GM23338 (cell line): ENCODE results near the gene CYFIP1. TPM values are rescaled to one million over a fixed set of nuclear protein-coding genes. Genes with fewer than 3 reads are reported as not detected.

ENCODE experiments used
- ATAC-seq: fragments of 200-7000 bp; cut with Tn5 transposase; 3 replicates; pipeline ENCODE4 v1.9.1; 2020
- DNase-seq: peaks from one replicate; pipeline ENCODE4 v3.0.0-alpha.2; 2015; ENCODE audit warnings: low spot score
- H2AFZ ChIP-seq: fragments of 200-600 bp; sonication (generic); 2 replicates; pipeline ENCODE4 v1.8.0; 2016; ENCODE audit warnings: antibody characterized with exemption, mild to moderate bottlenecking, moderate library complexity
- H3F3A ChIP-seq: fragments of 200-600 bp; sonication (generic); replicated peaks from 2 replicates; pipeline ENCODE4 v1.8.0; 2017; ENCODE audit warnings: antibody characterized with exemption, mixed run types, low read depth
- H3K27ac ChIP-seq: fragments of 200-600 bp; sonication (generic); 2 replicates; pipeline ENCODE4 v1.6.1; 2016; ENCODE audit warnings: low read depth
- H3K27me3 ChIP-seq: fragments of 200-600 bp; sonication (generic); 2 replicates; pipeline ENCODE4 v1.8.0; 2016; ENCODE audit warnings: mild to moderate bottlenecking, mixed run types, moderate library complexity; ENCODE audit not compliant: insufficient read depth
- H3K36me3 ChIP-seq: fragments of 200-600 bp; sonication (generic); 2 replicates; pipeline ENCODE4 v1.8.0; 2016; ENCODE audit warnings: mild to moderate bottlenecking; ENCODE audit not compliant: insufficient read depth
- H3K4me1 ChIP-seq: fragments of 200-600 bp; sonication (generic); 2 replicates; pipeline ENCODE4 v1.8.0; 2016; ENCODE audit warnings: mild to moderate bottlenecking, moderate library complexity; ENCODE audit not compliant: insufficient read depth
- H3K4me2 ChIP-seq: fragments of 200-600 bp; sonication (generic); 2 replicates; pipeline ENCODE4 v1.7.1; 2017; ENCODE audit warnings: mixed run types
- H3K4me3 ChIP-seq: fragments of 200-600 bp; sonication (generic); 2 replicates; pipeline ENCODE4 v1.6.1; 2016; ENCODE audit warnings: mixed run types
- H3K79me2 ChIP-seq: fragments of 200-600 bp; sonication (generic); replicated peaks from 2 replicates; pipeline ENCODE4 v1.8.0; 2017; ENCODE audit warnings: mild to moderate bottlenecking; ENCODE audit not compliant: insufficient read depth
- H3K9me2 ChIP-seq: fragments of 200-600 bp; sonication (generic); 2 replicates; pipeline ENCODE4 v1.8.0; 2017; ENCODE audit not compliant: insufficient read depth
- H4K20me1 ChIP-seq: fragments of 200-600 bp; sonication (generic); replicated peaks from 2 replicates; pipeline ENCODE4 v1.8.0; 2017; ENCODE audit warnings: mild to moderate bottlenecking; ENCODE audit not compliant: insufficient read depth
- H3K27ac Mint-ChIP-seq: 2 replicates; pipeline ENCODE4 v1.8.0; 2020; ENCODE audit warnings: inconsistent platforms, mild to moderate bottlenecking, moderate library complexity, mixed read lengths
- H3K27me3 Mint-ChIP-seq: 3 replicates; pipeline ENCODE4 v1.8.0; 2022; ENCODE audit warnings: low read depth, mild to moderate bottlenecking, moderate library complexity, mixed read lengths, inconsistent platforms; ENCODE audit not compliant: insufficient read depth, poor library complexity
- H3K36me3 Mint-ChIP-seq: 3 replicates; pipeline ENCODE4 v1.8.0; 2021; ENCODE audit warnings: low read depth, mild to moderate bottlenecking, inconsistent platforms, moderate library complexity, mixed read lengths
- H3K4me1 Mint-ChIP-seq: 3 replicates; pipeline ENCODE4 v1.8.0; 2020; ENCODE audit warnings: mild to moderate bottlenecking, inconsistent platforms, mixed read lengths
- H3K4me3 Mint-ChIP-seq: 3 replicates; pipeline ENCODE4 v1.8.0; 2021; ENCODE audit warnings: moderate library complexity, mild to moderate bottlenecking, inconsistent platforms, mixed read lengths
- H3K9me3 Mint-ChIP-seq: 3 replicates; pipeline ENCODE4 v1.8.0; 2020; ENCODE audit warnings: moderate library complexity, mild to moderate bottlenecking, inconsistent platforms, mixed read lengths
- CREB1 ChIP-seq: fragments of 250-450 bp; sonication (Bioruptor Pico); IDR thresholded peaks from 2 replicates; pipeline ENCODE4 v1.5.0; 2020; ENCODE audit warnings: low read depth, mild to moderate bottlenecking, moderate library complexity
- CTCF ChIP-seq, 2 experiments: fragments of 200-600 bp in 1 of 2; sonication (generic) in 1 of 2; conservative IDR thresholded peaks; 2 replicates each; pipeline versions ENCODE4 v1.5.1 to v1.6.1; 2016 to 2017; ENCODE audit warnings: antibody characterized with exemption in 2 of 2, low read depth in 2 of 2, mild to moderate bottlenecking in 2 of 2, moderate library complexity in 1 of 2
- EZH2 ChIP-seq: fragments of 200-600 bp; sonication (generic); IDR thresholded peaks from one replicate; pipeline ENCODE4 v1.8.0; 2017; ENCODE audit warnings: antibody characterized with exemption, mild to moderate bottlenecking, low read depth; ENCODE audit not compliant: unreplicated experiment
- EZH2phosphoT487 ChIP-seq: fragments of 200-600 bp; sonication (generic); IDR thresholded peaks from one replicate; pipeline ENCODE4 v1.8.1; 2018; ENCODE audit warnings: antibody characterized with exemption; ENCODE audit not compliant: unreplicated experiment
- JUNB ChIP-seq: IDR thresholded peaks from one replicate; pipeline ENCODE4 v1.6.1; 2016; ENCODE audit warnings: antibody characterized with exemption; ENCODE audit not compliant: unreplicated experiment
- NANOG ChIP-seq: IDR thresholded peaks from 2 replicates; pipeline ENCODE4 v1.6.1; 2016; ENCODE audit warnings: antibody characterized with exemption, borderline replicate concordance
- POLR2AphosphoS5 ChIP-seq: IDR thresholded peaks from 2 replicates; pipeline ENCODE4 v1.6.1; 2016; ENCODE audit warnings: antibody characterized with exemption, low read depth
- STAT1 ChIP-seq: IDR thresholded peaks from one replicate; pipeline ENCODE4 v1.6.1; 2016; ENCODE audit warnings: antibody characterized with exemption; ENCODE audit not compliant: unreplicated experiment
- ZNF114 ChIP-seq: fragments of 250-450 bp; sonication (Bioruptor Pico); IDR thresholded peaks from 2 replicates; pipeline ENCODE4 v1.5.0; 2020; ENCODE audit warnings: mild to moderate bottlenecking, moderate library complexity
- polyA plus RNA-seq: library from polyadenylated mRNA; unstranded; fragments of >200 nt; fragmentation: Nextera tagmentation; extraction: Ambion mirVana; gene quantifications from 2 replicates; pipeline ENCODE4 v1.2.1, GENCODE V29; 2016
- total RNA-seq: library from RNA; depleted of rRNA; stranded (reverse); fragments of >200 nt; shearing (Covaris generic); gene quantifications from 2 replicates; pipeline ENCODE4 v1.2.3, GENCODE V29; 2014
- TF ChIP-seq, protein P1 (sequence below): IDR thresholded peaks from one replicate; pipeline ENCODE4 v1.6.1; 2018; ENCODE audit warnings: antibody characterized with exemption; ENCODE audit not compliant: unreplicated experiment

The CYFIP1 gene
- total and polyA plus RNA-seq, 2 experiments from 2014 or later = 20.0 to 73.9 TPM

DNA sequence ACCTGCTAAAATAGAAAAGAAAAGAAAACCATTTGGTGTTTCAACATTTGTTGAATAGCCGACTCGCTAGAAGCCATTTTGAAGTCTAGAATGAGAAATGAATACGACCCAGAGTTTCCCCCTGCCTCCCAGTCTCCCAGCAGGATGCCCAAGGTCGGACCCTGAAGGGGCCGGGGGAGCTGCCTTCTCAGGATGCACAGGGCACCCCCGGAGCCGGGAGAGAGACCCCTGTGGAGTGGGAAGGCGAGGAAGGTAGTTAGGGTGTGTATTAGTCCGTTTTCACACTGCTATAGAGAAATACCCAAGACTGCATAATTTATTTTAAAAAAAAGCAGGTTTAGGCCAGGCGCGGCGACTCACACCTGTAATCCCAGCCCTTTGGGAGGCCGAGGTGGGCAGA lies 97.0 kb downstream of the CYFIP1 start:
- H3K36me3 ChIP-seq = no peaks in the 10 kb centered on the region
- H3F3A ChIP-seq = no peaks in the 10 kb centered on the region
- H3K9me2 ChIP-seq = no peaks in the 10 kb centered on the region
- H4K20me1 ChIP-seq = no peaks in the 10 kb centered on the region
- peaks cover 10% of the 10 kb centered on the region for H3K4me1 Mint-ChIP-seq
- H3K27me3 ChIP-seq = no peaks in the 10 kb centered on the region
- no peak overlapping the region for H3K27ac ChIP-seq
- no peak overlapping the region for H3K4me3 ChIP-seq
- no peaks in the 10 kb centered on the region for H3K79me2 ChIP-seq
- no peaks in the 10 kb centered on the region; the same call in 2 of the 3 replicates for H3K9me3 Mint-ChIP-seq
- TF ChIP-seq ZNF114 (CRISPR knock-in tag) (no peak), POLR2AphosphoS5 (no peak), STAT1 (no peak), CREB1 (CRISPR knock-in tag) (no peak), NANOG (no peak), JUNB (no peak), EZH2 (no peak), CTCF (conservative IDR thresholded peaks at IDR 0.05; ENCODE audit: low read depth in 2 of 2) (no peak)
- TF ChIP-seq, protein P1, sequence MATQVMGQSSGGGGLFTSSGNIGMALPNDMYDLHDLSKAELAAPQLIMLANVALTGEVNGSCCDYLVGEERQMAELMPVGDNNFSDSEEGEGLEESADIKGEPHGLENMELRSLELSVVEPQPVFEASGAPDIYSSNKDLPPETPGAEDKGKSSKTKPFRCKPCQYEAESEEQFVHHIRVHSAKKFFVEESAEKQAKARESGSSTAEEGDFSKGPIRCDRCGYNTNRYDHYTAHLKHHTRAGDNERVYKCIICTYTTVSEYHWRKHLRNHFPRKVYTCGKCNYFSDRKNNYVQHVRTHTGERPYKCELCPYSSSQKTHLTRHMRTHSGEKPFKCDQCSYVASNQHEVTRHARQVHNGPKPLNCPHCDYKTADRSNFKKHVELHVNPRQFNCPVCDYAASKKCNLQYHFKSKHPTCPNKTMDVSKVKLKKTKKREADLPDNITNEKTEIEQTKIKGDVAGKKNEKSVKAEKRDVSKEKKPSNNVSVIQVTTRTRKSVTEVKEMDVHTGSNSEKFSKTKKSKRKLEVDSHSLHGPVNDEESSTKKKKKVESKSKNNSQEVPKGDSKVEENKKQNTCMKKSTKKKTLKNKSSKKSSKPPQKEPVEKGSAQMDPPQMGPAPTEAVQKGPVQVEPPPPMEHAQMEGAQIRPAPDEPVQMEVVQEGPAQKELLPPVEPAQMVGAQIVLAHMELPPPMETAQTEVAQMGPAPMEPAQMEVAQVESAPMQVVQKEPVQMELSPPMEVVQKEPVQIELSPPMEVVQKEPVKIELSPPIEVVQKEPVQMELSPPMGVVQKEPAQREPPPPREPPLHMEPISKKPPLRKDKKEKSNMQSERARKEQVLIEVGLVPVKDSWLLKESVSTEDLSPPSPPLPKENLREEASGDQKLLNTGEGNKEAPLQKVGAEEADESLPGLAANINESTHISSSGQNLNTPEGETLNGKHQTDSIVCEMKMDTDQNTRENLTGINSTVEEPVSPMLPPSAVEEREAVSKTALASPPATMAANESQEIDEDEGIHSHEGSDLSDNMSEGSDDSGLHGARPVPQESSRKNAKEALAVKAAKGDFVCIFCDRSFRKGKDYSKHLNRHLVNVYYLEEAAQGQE = no peak
- ATAC-seq (no peak), DNase-seq (no peak)
- H3K4me1 ChIP-seq = no peaks in the 10 kb centered on the region; the same call in 1 of the 2 replicates
- H3K4me3 Mint-ChIP-seq = no peak overlapping the region
- peaks cover 36% of the 10 kb centered on the region for H3K36me3 Mint-ChIP-seq
- H3K27ac Mint-ChIP-seq = no peak overlapping the region
- peaks cover 6% of the 10 kb centered on the region for H3K27me3 Mint-ChIP-seq
- H3K4me2 ChIP-seq = no peak overlapping the region
- H2AFZ ChIP-seq = no peak overlapping the region

- Mint-ChIP-seq H3K27ac (no peak overlapping the region; the same call in 1 of the 2 replicates), H3K9me3 (no peaks in the 10 kb centered on the region; the same call in 2 of the 3 replicates), H3K4me3 (no peak overlapping the region), H3K4me1 (peaks cover 10% of the 10 kb centered on the region), H3K27me3 (peaks cover 9% of the 10 kb centered on the region), H3K36me3 (peaks cover 49% of the 10 kb centered on the region)
- no peak overlapping the region for H3K4me2 ChIP-seq
- H3F3A ChIP-seq = no peaks in the 10 kb centered on the region
- no peaks in the 10 kb centered on the region for H3K36me3 ChIP-seq
- H3K4me1 ChIP-seq = no peaks in the 10 kb centered on the region; the same call in 1 of the 2 replicates
- no peak overlapping the region for H3K4me3 ChIP-seq
- no peaks in the 10 kb centered on the region for H3K9me2 ChIP-seq
- H3K79me2 ChIP-seq = 0 out of 2 replicates have a peak, but pooled peaks cover 2% of the 10 kb centered on the region
- no peak overlapping the region for H3K27ac ChIP-seq
- no peak for ATAC-seq
- no peak for DNase-seq
- no peaks in the 10 kb centered on the region for H3K27me3 ChIP-seq
- H2AFZ ChIP-seq = no peak overlapping the region
- no peaks in the 10 kb centered on the region for H4K20me1 ChIP-seq
- TF ChIP-seq EZH2phosphoT487 (no peak), EZH2 (no peak), CREB1 (CRISPR knock-in tag) (no peak), POLR2AphosphoS5 (no peak), JUNB (no peak)
- TF ChIP-seq, protein P1 = no peak
Observed at GRCh38 chr15:22881739-22882440, 98.3 kb downstream of the CYFIP1 start.
